Cardiac muscle cell (in vitro differentiated cells and primary cell): ENCODE results near the gene ZSWIM7. TPM values are rescaled to one million over a fixed set of nuclear protein-coding genes. Genes with fewer than 3 reads are reported as not detected.
"Not testable (repeated sequence)": the region's sequence is repeated elsewhere in the genome, so short reads cannot be mapped to it uniquely, and the experiment has no call there.

ENCODE experiments used
- DNase-seq, 2 donors: peaks; one replicate each; pipeline versions ENCODE4 v3.0.0 to v3.0.0-alpha.2; 2010 to 2017; ENCODE audit warnings: low read depth in 1 of 2, low spot score in 1 of 2
- H3K27ac ChIP-seq: fragments of 200-600 bp; sonication (generic); 2 replicates; pipeline ENCODE4 v1.5.1; 2016
- H3K27me3 ChIP-seq: fragments of 200-600 bp; sonication (generic); 2 replicates; pipeline ENCODE4 v1.6.0; 2016; ENCODE audit warnings: control low read depth
- H3K36me3 ChIP-seq: fragments of 200-600 bp; sonication (generic); 2 replicates; pipeline ENCODE4 v1.5.1; 2016; ENCODE audit warnings: control low read depth
- H3K4me1 ChIP-seq: fragments of 200-600 bp; sonication (generic); 2 replicates; pipeline ENCODE4 v1.8.1; 2017; ENCODE audit warnings: low read depth, mild to moderate bottlenecking, mixed run types
- H3K4me3 ChIP-seq: fragments of 200-600 bp; sonication (generic); 2 replicates; pipeline ENCODE4 v1.5.1; 2016; ENCODE audit warnings: mild to moderate bottlenecking
- H3K9me3 ChIP-seq: fragments of 200-600 bp; sonication (generic); 2 replicates; pipeline ENCODE4 v1.5.1; 2017; ENCODE audit warnings: low read depth, mild to moderate bottlenecking, control low read depth
- CTCF ChIP-seq: IDR thresholded peaks from 2 replicates; pipeline ENCODE4 v1.5.1; 2012; ENCODE audit warnings: low read depth, mild to moderate bottlenecking, low read length
- polyA plus RNA-seq: library from polyadenylated mRNA; unstranded; fragments of >200 nt; fragmentation: Nextera tagmentation; extraction: Ambion mirVana; gene quantifications from 2 replicates; pipeline ENCODE4 v1.2.1, GENCODE V29; 2016
- total RNA-seq: library from RNA; depleted of rRNA; stranded (reverse); fragments of >200 nt; gene quantifications from 2 replicates; pipeline ENCODE4 v1.2.3, GENCODE V29; 2016

ZSWIM7 gene
- total and polyA plus RNA-seq, 2 experiments from 2014 or later, result 28.1 to 84.7 TPM

- Histone ChIP-seq H3K4me1 (peaks cover 8% of the 10 kb centered on the region), H3K27me3 (no peaks in the 10 kb centered on the region), H3K36me3 (peaks cover 3% of the 10 kb centered on the region), H3K27ac (no peak overlapping the region), H3K4me3 (no peak overlapping the region), H3K9me3 (no peaks in the 10 kb centered on the region)
- DNase-seq, result no peak
- no peak for TF ChIP-seq CTCF
Measured at GRCh38 chr17:15996322-15996721, 3.2 kb downstream of the ZSWIM7 start.

- DNase-seq, result peak in 1 of 2 donors; percentile 67
- Histone ChIP-seq H3K27me3 (no peaks in the 10 kb centered on the region), H3K4me1 (peaks cover 4% of the 10 kb centered on the region), H3K4me3 (no peak overlapping the region), H3K9me3 (no peaks in the 10 kb centered on the region), H3K27ac (peak overlapping the region; percentile 43), H3K36me3 (peaks cover 43% of the 10 kb centered on the region)
- no peak for TF ChIP-seq CTCF
Measured at GRCh38 chr17:15981646-15982580, 17.6 kb downstream of the ZSWIM7 start.

GRCh38 chr17:15981208-15981607 lies 18.3 kb downstream of the ZSWIM7 start:
- peaks cover 4% of the 10 kb centered on the region for H3K4me1 ChIP-seq
- H3K4me3 ChIP-seq, result no peak overlapping the region
- DNase-seq, result no peak
- no peak overlapping the region for H3K27ac ChIP-seq
- peaks cover 36% of the 10 kb centered on the region for H3K36me3 ChIP-seq
- no peaks in the 10 kb centered on the region for H3K27me3 ChIP-seq
- no peak for TF ChIP-seq CTCF
- H3K9me3 ChIP-seq, result no peaks in the 10 kb centered on the region

GRCh38 chr17:15979013-15979412 lies 20.5 kb downstream of the ZSWIM7 start:
- peaks cover 23% of the 10 kb centered on the region for H3K36me3 ChIP-seq
- not testable (repeated sequence) for H3K4me3 ChIP-seq, H3K27ac ChIP-seq, H3K4me1 ChIP-seq, H3K27me3 ChIP-seq, H3K9me3 ChIP-seq, DNase-seq

- Histone ChIP-seq H3K4me3 (no peak overlapping the region), H3K9me3 (no peaks in the 10 kb centered on the region), H3K27ac (no peak overlapping the region), H3K36me3 (peaks cover 23% of the 10 kb centered on the region), H3K27me3 (no peaks in the 10 kb centered on the region), H3K4me1 (peaks cover 4% of the 10 kb centered on the region)
- no peak for TF ChIP-seq CTCF
- DNase-seq, result no peak
Measured at GRCh38 chr17:15978606-15979005, 20.9 kb downstream of the ZSWIM7 start.

GRCh38 chr17:15977894-15978293 lies 21.6 kb downstream of the ZSWIM7 start:
- peaks cover 4% of the 10 kb centered on the region for H3K4me1 ChIP-seq
- DNase-seq, result no peak
- H3K27me3 ChIP-seq, result no peaks in the 10 kb centered on the region
- H3K9me3 ChIP-seq, result no peaks in the 10 kb centered on the region
- H3K27ac ChIP-seq, result no peak overlapping the region
- no peak overlapping the region for H3K4me3 ChIP-seq
- no peak for TF ChIP-seq CTCF
- H3K36me3 ChIP-seq, result peaks cover 22% of the 10 kb centered on the region
